Colonic mucosa (tissue), 4 donors: Measurements from ENCODE around the gene THSD4. TPM values are rescaled to one million over a fixed set of nuclear protein-coding genes. Genes with fewer than 3 reads are reported as not detected.
A peak's percentile ranks its signal among the peaks of the same experiment; 100 is the strongest.

ENCODE experiments used
- DNase-seq: peaks from one replicate; pipeline ENCODE4 v3.0.0-alpha.2; 2020
- H3K27ac ChIP-seq: fragments of 200-600 bp; one replicate; pipeline ENCODE4 v1.8.0; 2021
- H3K27me3 ChIP-seq: fragments of 200-600 bp; one replicate; pipeline ENCODE4 v1.8.0; 2021
- H3K36me3 ChIP-seq: fragments of 200-600 bp; one replicate; pipeline ENCODE4 v1.8.0; 2021
- H3K4me1 ChIP-seq: fragments of 200-600 bp; one replicate; pipeline ENCODE4 v1.8.0; 2021; ENCODE audit warnings: mild to moderate bottlenecking
- H3K4me3 ChIP-seq: fragments of 200-600 bp; one replicate; pipeline ENCODE4 v1.8.0; 2021
- H3K9ac ChIP-seq, 2 donors: one replicate each; pipeline ENCODE4 v1.7.0; 2013; ENCODE audit warnings: control low read depth in 2 of 2, low read depth in 2 of 2, low read length in 2 of 2
- H3K9me3 ChIP-seq: fragments of 200-600 bp; one replicate; pipeline ENCODE4 v1.8.0; 2021
- CTCF ChIP-seq: fragments of 200-600 bp; IDR thresholded peaks from one replicate; pipeline ENCODE4 v1.8.0; 2022; ENCODE audit warnings: antibody characterized with exemption, mild to moderate bottlenecking
- intact Hi-C: fragments of 100-400 bp; cut with DNase I; formaldehyde crosslinking; loops from one replicate; pipeline ENCODE4 v1.14.1; 2022
- total RNA-seq, 2 donors: library from RNA; stranded (reverse); fragmentation: NEBNext Ultra II Directional in 1 of 2; extraction: Animal tissue kit (Norgen Biotek cat#: 25700) in 1 of 2; gene quantifications; one replicate each; pipeline ENCODE4 v1.2.1, GENCODE V29; 2021
- donor health status: healthy.
- donor health status: DM: no; HTN: no; CAD: no.
- donor health status: DM: no; HTN: no; CAD: no.

The THSD4 gene
- total RNA-seq, 2 donors from 2014 or later: 18.8 to 23.5 TPM

- no peak overlapping the region for H3K4me3 ChIP-seq
- no peaks in the 10 kb centered on the region for H3K27me3 ChIP-seq
- no peaks in the 10 kb centered on the region for H3K9me3 ChIP-seq
- intact Hi-C loops: no loop called here
- peaks cover 3% of the 10 kb centered on the region for H3K4me1 ChIP-seq
- DNase-seq: no peak
- no peaks in the 10 kb centered on the region for H3K36me3 ChIP-seq
- TF ChIP-seq CTCF: no peak
- H3K27ac ChIP-seq: no peak overlapping the region
- H3K9ac ChIP-seq: peak overlapping the region in 1 of 2 donors; percentile 13
These were observed 576.5 kb downstream of the THSD4 start for GRCh38 chr15:71691458-71692417.

- Histone ChIP-seq H3K9ac (no peak overlapping the region), H3K27me3 (no peaks in the 10 kb centered on the region), H3K4me1 (no peaks in the 10 kb centered on the region), H3K36me3 (no peaks in the 10 kb centered on the region), H3K27ac (no peak overlapping the region), H3K9me3 (no peaks in the 10 kb centered on the region), H3K4me3 (no peak overlapping the region)
- intact Hi-C loops: no loop called here
- no peak for DNase-seq
- TF ChIP-seq CTCF: no peak
These were observed 582.0 kb downstream of the THSD4 start for GRCh38 chr15:71697236-71697635.

GRCh38 chr15:71698030-71698429 is 582.8 kb downstream of the THSD4 start:
- DNase-seq: no peak
- no peak for TF ChIP-seq CTCF
- H3K27me3 ChIP-seq: no peaks in the 10 kb centered on the region
- H3K4me1 ChIP-seq: no peaks in the 10 kb centered on the region
- H3K4me3 ChIP-seq: no peak overlapping the region
- no peak overlapping the region for H3K27ac ChIP-seq
- intact Hi-C loops: no loop called here
- no peaks in the 10 kb centered on the region for H3K9me3 ChIP-seq
- no peaks in the 10 kb centered on the region for H3K36me3 ChIP-seq
- H3K9ac ChIP-seq: no peak overlapping the region

GRCh38 chr15:71698742-71699141 is 583.5 kb downstream of the THSD4 start:
- no peak overlapping the region for H3K9ac ChIP-seq
- H3K9me3 ChIP-seq: no peaks in the 10 kb centered on the region
- no peaks in the 10 kb centered on the region for H3K27me3 ChIP-seq
- no peaks in the 10 kb centered on the region for H3K36me3 ChIP-seq
- DNase-seq: no peak
- TF ChIP-seq CTCF: no peak
- H3K27ac ChIP-seq: no peak overlapping the region
- intact Hi-C loops: no loop called here
- no peaks in the 10 kb centered on the region for H3K4me1 ChIP-seq
- H3K4me3 ChIP-seq: no peak overlapping the region

GRCh38 chr15:71699977-71700376 is 584.7 kb downstream of the THSD4 start:
- no peak for TF ChIP-seq CTCF
- H3K9ac ChIP-seq: no peak overlapping the region
- no peaks in the 10 kb centered on the region for H3K9me3 ChIP-seq
- DNase-seq: no peak
- H3K4me3 ChIP-seq: no peak overlapping the region
- no peaks in the 10 kb centered on the region for H3K4me1 ChIP-seq
- no peaks in the 10 kb centered on the region for H3K27me3 ChIP-seq
- H3K27ac ChIP-seq: no peak overlapping the region
- intact Hi-C loops: no loop called here
- H3K36me3 ChIP-seq: no peaks in the 10 kb centered on the region
